ENCODE measurements around the gene SPR. TPM values are rescaled to one million over a fixed set of nuclear protein-coding genes. Genes with fewer than 3 reads are reported as not detected.

SPR gene
- total and polyA plus RNA-seq, 2 of the 4 experiments (the other 2 are of a cell fraction) = 14.3 to 17.4 TPM

DNA sequence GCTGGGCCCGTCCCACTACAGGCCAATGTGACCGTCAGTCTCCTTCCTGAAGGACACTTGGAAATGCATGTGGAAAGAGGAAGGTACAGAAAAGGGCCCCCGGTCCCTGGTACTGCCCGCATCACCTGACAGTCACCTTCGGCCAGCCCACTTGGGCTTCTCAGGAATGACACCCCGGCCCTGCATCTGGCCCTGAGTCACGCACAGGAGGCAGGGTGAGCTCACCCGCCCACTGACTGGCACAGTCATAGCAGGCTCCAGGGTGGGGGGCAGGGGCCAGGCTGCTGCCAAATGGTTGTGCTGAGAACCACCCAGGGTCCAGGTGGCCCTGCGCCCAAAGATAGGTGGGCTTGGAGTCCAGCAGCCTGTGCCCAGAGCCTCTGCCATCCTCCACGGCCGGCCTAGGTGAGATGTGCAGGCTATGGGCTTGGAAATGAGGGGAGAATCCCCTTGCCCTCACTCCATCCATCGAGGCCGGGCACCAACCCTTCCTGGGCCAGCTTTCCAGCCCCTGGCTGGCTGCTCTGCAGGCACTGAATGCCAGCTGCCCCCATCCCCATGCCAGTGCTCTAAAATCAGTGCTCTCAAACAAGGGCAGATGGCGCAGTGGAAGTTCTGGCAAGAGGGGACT lies 44.2 kb downstream of the SPR start:
- H2BK15ac ChIP-seq (ENCODE audit: low read depth, low read length) = no peak overlapping the region
- no peak overlapping the region for H3K18ac ChIP-seq (ENCODE audit: low read depth, low read length)
- H3K27ac ChIP-seq (ENCODE audit: insufficient read depth, low read length) = no peak overlapping the region
- no peak overlapping the region for H2AK5ac ChIP-seq (ENCODE audit: low read depth, low read length)
- CTCF ChIA-PET = no interaction called here
- H2BK5ac ChIP-seq (ENCODE audit: low read depth, low read length, poor library complexity, severe bottlenecking) = no peak overlapping the region
- WGBS, 2 experiments (ENCODE audit: extremely low coverage in 2 of 2, insufficient read length in 1 of 2) = no CpG with 5 or more reads among the region's 14 CpGs
- peaks cover 6% of the 10 kb centered on the region for H3K9me3 ChIP-seq (ENCODE audit: control insufficient read depth, insufficient read depth, low read length)
- no peak overlapping the region for H3K4ac ChIP-seq (ENCODE audit: low read depth, low read length)
- H4K20me1 ChIP-seq (ENCODE audit: insufficient read depth, low read length) = peaks cover 5% of the 10 kb centered on the region; the same call in 1 of the 2 replicates
- no peak overlapping the region for H3K9ac ChIP-seq (ENCODE audit: low read depth, low read length)
- intact Hi-C loops (cut with micrococcal nuclease) = no loop called here
- no peak overlapping the region for H3K14ac ChIP-seq (replicated peaks; ENCODE audit: low read depth, low read length)
- ATAC-seq (ENCODE audit: low read depth) (peak; percentile 46; the same call in 1 of the 2 replicates), DNase-seq (peak; percentile 59)
- dilution Hi-C loops (cut with HindIII; ENCODE audit: low sequenced_read_pairs, unreplicated experiment) = no loop called here
- peaks cover 72% of the 10 kb centered on the region for H3K27me3 ChIP-seq (ENCODE audit: control insufficient read depth, insufficient read depth, low read length)
- peaks cover 7% of the 10 kb centered on the region; the same call in 1 of the 2 replicates for H3K9me1 ChIP-seq (ENCODE audit: insufficient read depth, low read length)
- no peak overlapping the region for H2BK120ac ChIP-seq (ENCODE audit: low read depth, low read length)
- H2AFZ ChIP-seq (replicated peaks; ENCODE audit: low read length, poor library complexity) = peak overlapping the region; percentile 66
- no peaks in the 10 kb centered on the region for H3K36me3 ChIP-seq (ENCODE audit: control insufficient read depth, insufficient read depth, low read length)
- H2BK20ac ChIP-seq (ENCODE audit: low read depth, low read length) = no peak overlapping the region
- H3K23ac ChIP-seq (ENCODE audit: low read depth, low read length) = no peak overlapping the region
- H4K91ac ChIP-seq (ENCODE audit: insufficient read depth, low read depth, low read length) = no peak overlapping the region
- no peak overlapping the region for H3K4me2 ChIP-seq (ENCODE audit: low read depth, low read length)
- no peak overlapping the region for H3K56ac ChIP-seq (ENCODE audit: extremely low read depth, insufficient read depth, low read length)
- no peak overlapping the region for H3K4me3 ChIP-seq (ENCODE audit: insufficient read depth, low read depth, low read length)
- H3K4me1 ChIP-seq (ENCODE audit: control insufficient read depth, insufficient read depth, low read length) = peaks cover 2% of the 10 kb centered on the region
- POLR2A ChIA-PET (ENCODE audit: unreplicated experiment) = no interaction called here
- BruUV-seq (replicated peaks) = no TSS peak
- no peaks in the 10 kb centered on the region for H3K79me1 ChIP-seq (ENCODE audit: low read depth in 1 of 2, low read length in 2 of 2)
- in situ Hi-C loops (cut with MboI; ENCODE audit: low sequenced_read_pairs) = no loop called here
- H4K8ac ChIP-seq (ENCODE audit: low read depth in 2 of 2, low read length in 2 of 2) = no peak overlapping the region
- H4K5ac ChIP-seq (ENCODE audit: low read depth, low read length) = no peak overlapping the region
- TF ChIP-seq, protein P1, sequence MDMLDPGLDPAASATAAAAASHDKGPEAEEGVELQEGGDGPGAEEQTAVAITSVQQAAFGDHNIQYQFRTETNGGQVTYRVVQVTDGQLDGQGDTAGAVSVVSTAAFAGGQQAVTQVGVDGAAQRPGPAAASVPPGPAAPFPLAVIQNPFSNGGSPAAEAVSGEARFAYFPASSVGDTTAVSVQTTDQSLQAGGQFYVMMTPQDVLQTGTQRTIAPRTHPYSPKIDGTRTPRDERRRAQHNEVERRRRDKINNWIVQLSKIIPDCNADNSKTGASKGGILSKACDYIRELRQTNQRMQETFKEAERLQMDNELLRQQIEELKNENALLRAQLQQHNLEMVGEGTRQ (IDR thresholded peaks at IDR 0.05; ENCODE audit: low read depth, low read length) = peak; percentile 31; the same call in 1 of the 2 replicates
- TF ChIP-seq BHLHE40 (IDR thresholded peaks at IDR 0.05; ENCODE audit: low read depth, low read length) (0 out of 2 replicates have a peak, but pooled peaks have one; percentile 36), FOS (IDR thresholded peaks at IDR 0.05; ENCODE audit: low read depth, low read length) (peak; percentile 61; the same call in 1 of the 2 replicates), NFE2L2 (IDR thresholded peaks at IDR 0.05; ENCODE audit: low read depth, low read length) (no peak)
- peak overlapping the region; percentile 81 for H2AK9ac ChIP-seq (replicated peaks; ENCODE audit: low read depth, low read length, poor library complexity)
